Measurements from ENCODE around the gene NFATC3. TPM values are rescaled to one million over a fixed set of nuclear protein-coding genes. Genes with fewer than 3 reads are reported as not detected.

NFATC3 gene
- total and polyA plus RNA-seq, 2 experiments from 2014 or later: 13.1 to 35.9 TPM

DNA sequence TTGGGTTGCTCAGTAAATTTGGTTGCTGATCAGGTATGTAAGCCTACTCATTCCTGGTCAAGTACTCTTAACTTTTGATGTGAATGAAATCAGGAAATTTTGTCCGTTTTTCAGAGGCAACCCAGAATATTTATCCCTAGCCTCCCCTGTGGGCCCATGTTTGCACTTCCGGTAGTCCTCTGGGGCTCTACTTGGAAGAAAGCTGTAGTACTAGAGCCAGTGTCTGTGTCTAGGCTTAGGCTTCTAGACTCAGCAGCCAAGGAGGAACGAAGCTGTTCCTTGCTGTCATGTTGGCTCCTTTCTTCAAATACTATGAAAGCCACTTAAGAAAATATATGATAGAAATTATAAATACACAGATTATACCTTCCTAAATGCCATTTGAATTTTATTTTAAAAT lies 129.6 kb downstream of the NFATC3 start:
- H3K27ac ChIP-seq: no peak overlapping the region
- no peak overlapping the region for H2AFZ ChIP-seq
- TF ChIP-seq CTCF (IDR thresholded peaks at IDR 0.05; ENCODE audit: poor library complexity) (no peak), EZH2phosphoT487 (IDR thresholded peaks at IDR 0.05; ENCODE audit: low read depth, severe bottlenecking, unreplicated experiment) (no peak), EZH2 (IDR thresholded peaks at IDR 0.05; ENCODE audit: borderline replicate concordance) (no peak)
- no peak overlapping the region for H3K4me3 ChIP-seq
- no peak for DNase-seq (ENCODE audit: low spot score)
- H3K4me2 ChIP-seq: no peak overlapping the region
- no peaks in the 10 kb centered on the region for H3K9me3 ChIP-seq (ENCODE audit: low read depth)
- H3K27me3 ChIP-seq: no peaks in the 10 kb centered on the region
- 92% methylated on average over 3 of the region's 3 CpGs for WGBS (ENCODE audit: low lambda C conversion rate, missing lambda C conversion rate)
- H3K9me2 ChIP-seq (replicated peaks; ENCODE audit: insufficient read depth): no peaks in the 10 kb centered on the region
- no peaks in the 10 kb centered on the region for H3K79me2 ChIP-seq
- H3K36me3 ChIP-seq (replicated peaks; ENCODE audit: insufficient read depth, low read depth): no peaks in the 10 kb centered on the region
- no peaks in the 10 kb centered on the region for H3K4me1 ChIP-seq (ENCODE audit: insufficient read depth)
- H4K20me1 ChIP-seq (ENCODE audit: insufficient read depth, poor library complexity, severe bottlenecking): no peaks in the 10 kb centered on the region

- TF ChIP-seq EZH2 (IDR thresholded peaks at IDR 0.05; ENCODE audit: borderline replicate concordance): no peak
- TF ChIP-seq EZH2phosphoT487 (IDR thresholded peaks at IDR 0.05; ENCODE audit: low read depth, severe bottlenecking, unreplicated experiment): no peak
- TF ChIP-seq CTCF (IDR thresholded peaks at IDR 0.05; ENCODE audit: poor library complexity): no peak
- Histone ChIP-seq H3K27me3 (no peaks in the 10 kb centered on the region), H2AFZ (no peak overlapping the region), H3K9me2 (replicated peaks; ENCODE audit: insufficient read depth) (no peaks in the 10 kb centered on the region), H3K4me2 (no peak overlapping the region), H3K4me1 (ENCODE audit: insufficient read depth) (no peaks in the 10 kb centered on the region), H3K4me3 (no peak overlapping the region), H3K36me3 (replicated peaks; ENCODE audit: insufficient read depth, low read depth) (no peaks in the 10 kb centered on the region), H4K20me1 (ENCODE audit: insufficient read depth, poor library complexity, severe bottlenecking) (no peaks in the 10 kb centered on the region), H3K27ac (no peak overlapping the region), H3K79me2 (no peaks in the 10 kb centered on the region), H3K9me3 (ENCODE audit: low read depth) (no peaks in the 10 kb centered on the region)
- DNase-seq (ENCODE audit: low spot score): no peak
- WGBS (ENCODE audit: low lambda C conversion rate, missing lambda C conversion rate): 95% methylated on average over 1 of the region's 1 CpG
Measured at GRCh38 chr16:68215302-68215701, 130.1 kb downstream of the NFATC3 start.

- H3K27me3 ChIP-seq: no peaks in the 10 kb centered on the region
- no peak overlapping the region for H2AFZ ChIP-seq
- no peak for DNase-seq (ENCODE audit: low spot score)
- no peak for TF ChIP-seq EZH2 (IDR thresholded peaks at IDR 0.05; ENCODE audit: borderline replicate concordance)
- no peak for TF ChIP-seq EZH2phosphoT487 (IDR thresholded peaks at IDR 0.05; ENCODE audit: low read depth, severe bottlenecking, unreplicated experiment)
- no peak for TF ChIP-seq CTCF (IDR thresholded peaks at IDR 0.05; ENCODE audit: poor library complexity)
- H3K9me3 ChIP-seq (ENCODE audit: low read depth): no peaks in the 10 kb centered on the region
- H3K79me2 ChIP-seq: no peaks in the 10 kb centered on the region
- H4K20me1 ChIP-seq (ENCODE audit: insufficient read depth, poor library complexity, severe bottlenecking): no peaks in the 10 kb centered on the region
- no peak overlapping the region for H3K4me3 ChIP-seq
- no peak overlapping the region for H3K27ac ChIP-seq
- no peaks in the 10 kb centered on the region for H3K4me1 ChIP-seq (ENCODE audit: insufficient read depth)
- WGBS (ENCODE audit: low lambda C conversion rate, missing lambda C conversion rate): 90% methylated on average over 3 of the region's 3 CpGs
- no peak overlapping the region for H3K4me2 ChIP-seq
- no peaks in the 10 kb centered on the region for H3K36me3 ChIP-seq (replicated peaks; ENCODE audit: insufficient read depth, low read depth)
- no peaks in the 10 kb centered on the region for H3K9me2 ChIP-seq (replicated peaks; ENCODE audit: insufficient read depth)
Measured at GRCh38 chr16:68216240-68216639, 131.1 kb downstream of the NFATC3 start.

DNA sequence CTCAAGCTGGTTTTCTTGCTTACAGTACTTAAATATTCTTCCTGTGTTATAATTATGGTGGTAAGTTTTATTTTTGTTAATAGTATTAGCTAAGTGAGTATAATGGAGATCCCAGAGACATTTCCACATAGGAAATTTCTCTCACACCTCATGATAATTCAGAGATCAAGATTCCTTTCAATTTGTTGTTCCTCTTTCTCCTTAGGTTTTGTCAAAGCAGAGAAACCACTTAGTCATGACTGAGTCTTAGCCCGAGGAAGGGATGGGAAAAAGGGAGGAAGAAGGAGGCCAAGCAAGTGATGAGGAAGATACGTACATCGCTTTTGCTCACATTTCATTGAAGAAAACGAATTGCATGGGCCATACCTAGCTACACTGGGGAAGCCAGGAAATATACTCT lies 132.3 kb downstream of the NFATC3 start:
- no peak overlapping the region for H3K4me2 ChIP-seq
- no peaks in the 10 kb centered on the region for H3K4me1 ChIP-seq (ENCODE audit: insufficient read depth)
- WGBS (ENCODE audit: low lambda C conversion rate, missing lambda C conversion rate): 94% methylated on average over 4 of the region's 4 CpGs
- no peak overlapping the region for H3K27ac ChIP-seq
- H3K36me3 ChIP-seq (replicated peaks; ENCODE audit: insufficient read depth, low read depth): no peaks in the 10 kb centered on the region
- DNase-seq (ENCODE audit: low spot score): no peak
- H2AFZ ChIP-seq: no peak overlapping the region
- no peak overlapping the region for H3K4me3 ChIP-seq
- no peaks in the 10 kb centered on the region for H3K27me3 ChIP-seq
- H3K9me2 ChIP-seq (replicated peaks; ENCODE audit: insufficient read depth): no peaks in the 10 kb centered on the region
- H3K9me3 ChIP-seq (ENCODE audit: low read depth): no peaks in the 10 kb centered on the region
- TF ChIP-seq EZH2phosphoT487 (IDR thresholded peaks at IDR 0.05; ENCODE audit: low read depth, severe bottlenecking, unreplicated experiment): no peak
- no peak for TF ChIP-seq EZH2 (IDR thresholded peaks at IDR 0.05; ENCODE audit: borderline replicate concordance)
- no peaks in the 10 kb centered on the region for H4K20me1 ChIP-seq (ENCODE audit: insufficient read depth, poor library complexity, severe bottlenecking)
- H3K79me2 ChIP-seq: no peaks in the 10 kb centered on the region
